GM21723 (cell line): Measurements from ENCODE around the gene ACP2.
"Not testable (repeated sequence)": the region's sequence is repeated elsewhere in the genome, so short reads cannot be mapped to it uniquely, and the experiment has no call there.

ENCODE experiments used
- ATAC-seq: cut with Tn5 transposase; IDR thresholded peaks from one replicate; pipeline ENCODE4 v1.9.1; 2021; ENCODE audit warnings: mild to moderate bottlenecking, moderate library complexity; ENCODE audit not compliant: unreplicated experiment

Gene ACP2

GRCh38 chr11:47208008-47208552 lies 40.5 kb downstream of the ACP2 start:
- not testable (repeated sequence) for ATAC-seq

- ATAC-seq = no peak
These were observed 41.2 kb downstream of the ACP2 start for GRCh38 chr11:47207459-47207858.

- ATAC-seq = not testable (repeated sequence)
These were observed 42.0 kb downstream of the ACP2 start for GRCh38 chr11:47206577-47206976.

- no peak for ATAC-seq
These were observed 44.0 kb downstream of the ACP2 start for GRCh38 chr11:47204637-47204989.

GRCh38 chr11:47202576-47202975 lies 46.0 kb downstream of the ACP2 start:
- ATAC-seq = no peak

- ATAC-seq = no peak
These were observed 47.6 kb downstream of the ACP2 start for GRCh38 chr11:47201015-47201414.

GRCh38 chr11:47198161-47198560 lies 50.5 kb downstream of the ACP2 start:
- ATAC-seq = not testable (repeated sequence)

GRCh38 chr11:47192111-47192510 lies 56.5 kb downstream of the ACP2 start:
- no peak for ATAC-seq

- not testable (repeated sequence) for ATAC-seq
These were observed 57.5 kb downstream of the ACP2 start for GRCh38 chr11:47191137-47191536.
